ENCODE results near the gene RHEB. TPM values are rescaled to one million over a fixed set of nuclear protein-coding genes. Genes with fewer than 3 reads are reported as not detected.
A peak's percentile ranks its signal among the peaks of the same experiment; 100 is the strongest.

The RHEB gene
- total RNA-seq, 1 donor = 98.8 TPM

DNA sequence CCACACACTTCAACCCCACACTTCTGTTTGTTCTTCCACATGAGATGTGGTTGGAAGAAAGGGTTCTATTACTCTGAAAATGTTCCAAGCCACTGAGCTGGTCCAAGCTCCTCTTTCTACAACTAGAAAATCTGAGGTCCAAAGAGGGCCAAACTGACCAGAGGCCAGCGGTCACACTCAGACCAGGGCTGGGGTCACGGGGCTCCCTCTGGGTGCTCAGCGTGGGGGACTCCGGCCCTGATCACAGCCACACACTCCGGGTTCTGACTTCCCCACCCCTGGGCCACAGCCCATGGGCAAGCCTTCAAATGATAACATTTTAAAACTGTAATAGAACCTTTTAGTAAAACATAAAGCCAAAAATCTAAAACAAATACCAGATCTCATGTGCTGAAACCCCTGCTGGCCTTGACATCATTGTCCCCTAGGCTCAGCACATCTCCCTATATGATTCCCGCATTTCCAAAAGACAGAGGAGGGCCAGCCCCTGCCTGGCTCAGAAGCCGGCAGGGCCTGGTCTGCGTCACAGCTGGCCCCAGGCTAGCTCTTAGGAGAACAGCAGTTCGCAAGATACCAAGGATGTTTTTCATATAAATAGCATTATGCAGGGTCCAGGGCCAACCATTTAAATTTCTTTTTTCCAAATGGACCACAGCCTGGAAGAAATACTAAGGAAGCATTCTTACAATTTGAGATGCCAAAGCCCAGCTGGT, 83.1 kb downstream of the RHEB start:
- peak; percentile 75 for DNase-seq (ENCODE audit: low read depth)
- H3K4me3 ChIP-seq (ENCODE audit: low read depth, low read length) = no peak overlapping the region
- TF ChIP-seq, protein P1, sequence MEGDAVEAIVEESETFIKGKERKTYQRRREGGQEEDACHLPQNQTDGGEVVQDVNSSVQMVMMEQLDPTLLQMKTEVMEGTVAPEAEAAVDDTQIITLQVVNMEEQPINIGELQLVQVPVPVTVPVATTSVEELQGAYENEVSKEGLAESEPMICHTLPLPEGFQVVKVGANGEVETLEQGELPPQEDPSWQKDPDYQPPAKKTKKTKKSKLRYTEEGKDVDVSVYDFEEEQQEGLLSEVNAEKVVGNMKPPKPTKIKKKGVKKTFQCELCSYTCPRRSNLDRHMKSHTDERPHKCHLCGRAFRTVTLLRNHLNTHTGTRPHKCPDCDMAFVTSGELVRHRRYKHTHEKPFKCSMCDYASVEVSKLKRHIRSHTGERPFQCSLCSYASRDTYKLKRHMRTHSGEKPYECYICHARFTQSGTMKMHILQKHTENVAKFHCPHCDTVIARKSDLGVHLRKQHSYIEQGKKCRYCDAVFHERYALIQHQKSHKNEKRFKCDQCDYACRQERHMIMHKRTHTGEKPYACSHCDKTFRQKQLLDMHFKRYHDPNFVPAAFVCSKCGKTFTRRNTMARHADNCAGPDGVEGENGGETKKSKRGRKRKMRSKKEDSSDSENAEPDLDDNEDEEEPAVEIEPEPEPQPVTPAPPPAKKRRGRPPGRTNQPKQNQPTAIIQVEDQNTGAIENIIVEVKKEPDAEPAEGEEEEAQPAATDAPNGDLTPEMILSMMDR (IDR thresholded peaks at IDR 0.05; ENCODE audit: insufficient read depth, low read length) = no peak

DNA sequence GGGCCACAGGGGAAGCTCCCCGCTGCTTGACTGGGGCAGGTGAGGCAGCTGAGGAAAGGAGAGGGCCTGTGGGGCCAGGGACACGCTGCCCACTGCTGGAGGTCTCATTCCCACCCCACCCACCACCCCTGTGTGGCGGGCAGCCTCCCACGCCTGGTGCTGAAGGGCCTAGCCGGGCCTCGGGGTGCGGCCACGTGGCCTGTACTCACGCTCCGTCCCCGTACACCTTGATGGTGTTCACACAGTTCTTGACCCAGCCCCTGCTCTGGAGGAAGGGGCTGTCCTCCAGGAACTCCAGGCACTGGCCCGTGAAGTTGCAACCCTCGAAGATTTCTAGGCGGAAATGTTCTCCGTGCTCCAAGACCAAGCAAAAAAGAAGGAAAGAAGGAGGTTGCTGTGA, 83.7 kb downstream of the RHEB start:
- no peak overlapping the region for H3K4me3 ChIP-seq (ENCODE audit: low read depth, low read length)
- TF ChIP-seq, protein P1 (IDR thresholded peaks at IDR 0.05; ENCODE audit: insufficient read depth, low read length) = no peak
- no peak for DNase-seq (ENCODE audit: low read depth)

DNA sequence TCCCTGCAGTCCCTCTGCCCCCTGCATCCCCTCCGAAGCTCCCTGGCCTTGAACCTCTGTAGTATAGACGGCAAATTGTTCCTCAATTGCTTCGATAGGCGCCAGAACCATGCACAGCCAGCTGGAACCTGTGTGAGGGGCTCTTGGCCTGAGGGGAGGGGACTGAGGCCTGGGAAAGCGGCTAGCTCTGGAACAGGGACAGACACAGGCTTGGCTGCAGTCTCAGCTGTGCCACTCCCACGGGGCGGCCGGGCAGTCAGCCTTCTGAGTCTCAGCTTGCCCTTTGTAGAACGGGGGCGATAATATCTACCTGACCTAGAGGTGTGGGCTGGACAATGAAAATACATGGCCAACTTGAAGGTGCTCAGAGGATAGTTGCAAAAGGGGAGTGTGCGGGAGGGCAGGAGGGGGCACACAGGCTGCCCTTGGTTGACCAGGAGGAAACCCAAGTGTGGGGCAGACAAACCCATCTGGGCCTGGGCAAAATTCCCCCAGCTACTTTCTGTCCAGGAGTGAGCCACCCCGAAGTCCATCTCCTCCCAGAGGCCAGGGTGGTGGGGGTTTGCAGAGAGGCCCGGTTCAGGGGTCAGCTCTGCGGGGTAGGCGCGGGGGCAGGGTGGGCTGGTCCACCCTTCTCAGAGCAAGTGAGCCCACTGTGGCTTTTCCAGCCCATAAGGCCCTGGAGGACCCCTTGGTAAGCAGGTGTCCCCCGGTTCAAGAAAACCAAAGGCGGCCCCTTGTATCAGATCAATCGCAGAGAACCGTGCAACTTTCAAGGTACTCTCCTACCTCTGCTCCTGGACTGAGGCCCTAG, 84.4 kb downstream of the RHEB start:
- no peak for DNase-seq (ENCODE audit: low read depth)
- TF ChIP-seq, protein P1 (IDR thresholded peaks at IDR 0.05; ENCODE audit: insufficient read depth, low read length) = no peak
- no peak overlapping the region for H3K4me3 ChIP-seq (ENCODE audit: low read depth, low read length)

DNA sequence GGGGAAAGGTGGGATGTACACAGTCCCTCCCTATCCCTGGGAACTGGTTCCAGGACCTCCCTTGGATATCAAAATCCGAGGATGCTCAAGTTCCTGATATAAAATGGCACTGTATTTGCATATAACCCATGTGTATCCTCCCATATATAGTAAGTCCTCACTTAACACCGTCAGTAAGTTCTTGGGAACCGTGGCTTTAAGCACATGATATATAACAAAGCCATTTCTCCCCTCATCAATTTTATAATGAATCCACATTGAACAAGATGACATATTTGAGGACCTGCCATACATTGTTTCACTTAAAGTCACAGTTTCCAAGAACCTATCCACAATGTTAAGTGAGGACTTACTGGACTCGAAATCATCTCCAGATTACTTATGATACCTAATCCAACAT, 85.1 kb downstream of the RHEB start:
- no peak overlapping the region for H3K4me3 ChIP-seq (ENCODE audit: low read depth, low read length)
- TF ChIP-seq, protein P1 (IDR thresholded peaks at IDR 0.05; ENCODE audit: insufficient read depth, low read length) = no peak
- no peak for DNase-seq (ENCODE audit: low read depth)

DNA sequence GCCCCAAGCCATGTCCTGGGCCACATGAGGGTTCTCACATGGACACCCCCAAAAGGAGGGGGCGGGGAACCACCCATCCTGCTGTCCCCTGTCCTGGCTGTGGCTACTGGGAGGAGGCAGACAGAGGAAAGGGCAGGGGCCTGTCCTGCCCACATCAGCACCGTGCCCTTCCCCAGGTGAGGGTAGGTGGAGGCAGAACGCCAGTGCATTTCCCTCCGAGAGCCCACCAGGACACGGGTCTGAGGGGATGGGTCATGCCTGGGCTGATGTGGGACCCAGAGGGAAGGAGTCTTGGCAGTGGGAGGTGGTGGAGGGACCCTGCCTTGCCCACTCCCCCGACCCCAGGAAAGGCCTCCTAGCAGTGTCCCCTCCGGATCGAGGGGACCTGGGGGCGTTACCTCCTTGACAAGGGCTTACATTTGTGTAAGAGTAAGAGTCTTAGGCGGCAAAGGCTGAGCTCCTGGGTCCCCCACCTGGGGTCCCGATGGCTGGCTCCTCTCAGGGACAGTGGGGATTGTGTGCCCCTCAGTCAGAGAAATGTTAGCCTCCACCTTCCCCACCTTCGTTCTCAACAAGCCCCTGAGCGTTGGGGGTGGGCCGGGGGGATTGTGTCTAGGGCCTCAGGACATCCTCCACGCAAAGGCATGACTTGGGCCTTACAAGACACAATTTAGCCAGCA, 85.8 kb downstream of the RHEB start:
- TF ChIP-seq, protein P1 (IDR thresholded peaks at IDR 0.05; ENCODE audit: insufficient read depth, low read length) = no peak
- DNase-seq (ENCODE audit: low read depth) = no peak
- no peak overlapping the region for H3K4me3 ChIP-seq (ENCODE audit: low read depth, low read length)

DNA sequence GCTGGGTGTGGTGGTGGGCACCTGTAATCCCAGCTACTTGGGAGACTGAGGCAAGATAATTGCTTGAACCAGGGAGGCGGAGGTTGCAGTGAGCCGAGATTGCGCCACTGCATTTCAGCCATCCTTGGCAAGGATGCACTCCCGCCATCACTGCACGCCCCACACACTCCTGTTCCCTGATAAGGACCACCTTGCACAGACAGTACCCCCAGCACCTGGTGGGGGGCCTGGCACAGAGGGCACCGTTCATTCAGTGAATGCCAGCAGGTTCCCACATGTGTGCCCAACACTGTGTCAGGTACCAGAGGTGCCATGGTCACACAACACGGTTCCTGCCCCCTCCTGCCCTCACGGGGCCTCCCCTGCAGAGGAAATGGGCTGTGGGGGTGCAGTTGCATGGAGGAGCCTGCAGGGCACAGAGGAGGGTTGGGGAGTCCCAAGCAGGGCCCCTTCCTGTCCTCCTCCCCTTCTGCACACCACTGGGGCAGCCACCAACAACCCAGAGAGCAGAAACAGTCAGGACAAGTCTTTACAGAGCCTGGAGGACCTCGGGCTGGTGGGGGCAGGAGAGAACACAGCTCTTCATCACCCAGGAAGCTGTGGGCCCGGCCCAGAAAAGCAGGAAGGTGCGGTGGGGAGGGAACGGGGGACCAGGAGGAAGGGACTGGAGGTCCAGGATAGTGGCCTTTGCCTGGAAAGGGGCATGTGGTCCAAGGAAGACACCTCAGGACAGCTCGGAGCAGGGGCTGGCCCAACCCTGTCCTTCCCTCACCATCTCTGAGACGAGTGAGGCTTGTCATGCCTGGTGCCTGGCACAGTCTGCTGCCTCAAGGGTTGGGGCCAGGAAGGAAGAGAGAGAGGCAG, 86.8 kb downstream of the RHEB start:
- no peak overlapping the region for H3K4me3 ChIP-seq (ENCODE audit: low read depth, low read length)
- DNase-seq (ENCODE audit: low read depth) = no peak

More for the DNA sequence above, 86.8 kb downstream of the RHEB start:
- TF ChIP-seq, protein P1 (IDR thresholded peaks at IDR 0.05; ENCODE audit: insufficient read depth, low read length) = peak; percentile 29

All from fibroblast of the aortic adventitia (primary cell).